Endothelial cell of umbilical vein (primary cell): ENCODE results near the gene IL22. TPM values are rescaled to one million over a fixed set of nuclear protein-coding genes. Genes with fewer than 3 reads are reported as not detected.
A peak's percentile ranks its signal among the peaks of the same experiment; 100 is the strongest.

Source experiments
- BruUV-seq: library from RNA; stranded (reverse); fragments of 400-500 nt; replicated peaks from 2 replicates; lab custom pipeline; 2021; lab: Mats Ljungman, UMichigan
- CTCF ChIA-PET: fragments of 300-600, 350-600 bp; sonication (Branson Sonifier 250); formaldehyde crosslinking; loops from one replicate; lab custom pipeline; 2021; ENCODE audit warnings: antibody characterized with exemption, inconsistent platforms; lab: Charles Lee
- POLR2A ChIA-PET: fragments of 300-600, 350-600 bp; sonication (Branson Sonifier 250); formaldehyde crosslinking; loops from one replicate; lab custom pipeline; 2021; ENCODE audit warnings: antibody characterized with exemption, inconsistent platforms; lab: Charles Lee
- DNase-seq: peaks from one replicate; pipeline ENCODE4 v3.0.0-alpha.2; 2011; ENCODE audit warnings: low read depth, low spot score
- FAIRE-seq: peaks from 2 replicates; lab custom pipeline; 2011; peaks lifted over from hg19 to GRCh38; lab: Jason Lieb, UNC
- H2AFZ ChIP-seq: 2 replicates; pipeline ENCODE4 v1.6.0; 2012; ENCODE audit warnings: low read depth, low read length, control low read depth, inconsistent platforms
- H3K27ac ChIP-seq: 2 replicates; pipeline ENCODE4 v1.5.1; 2011; ENCODE audit warnings: low read depth, mild to moderate bottlenecking, control low read depth, low read length, moderate library complexity; ENCODE audit not compliant: insufficient read depth
- H3K27me3 ChIP-seq, 2 experiments: 2 replicates each; pipeline versions ENCODE4 v1.6.0 to v1.6.1; 2011; ENCODE audit warnings: low read length in 2 of 2, mixed read lengths in 1 of 2; ENCODE audit not compliant: control insufficient read depth in 2 of 2, insufficient read depth in 2 of 2
- H3K36me3 ChIP-seq, 2 experiments: 2 replicates in 1 of 2; 3 replicates in 1 of 2; pipeline ENCODE4 v1.5.1; 2011; ENCODE audit warnings: low read length in 2 of 2, mild to moderate bottlenecking in 1 of 2, moderate library complexity in 1 of 2; ENCODE audit not compliant: control insufficient read depth in 2 of 2, insufficient read depth in 2 of 2; ENCODE audit errors: extremely low read depth in 1 of 2
- H3K4me1 ChIP-seq: 3 replicates; pipeline ENCODE4 v1.5.1; 2011; ENCODE audit warnings: mild to moderate bottlenecking, low read length; ENCODE audit not compliant: control insufficient read depth, insufficient read depth; ENCODE audit errors: extremely low read depth
- H3K4me2 ChIP-seq: 2 replicates; pipeline ENCODE4 v1.6.1; 2011; ENCODE audit warnings: low read length, control low read depth, mixed read lengths; ENCODE audit not compliant: insufficient read depth
- H3K4me3 ChIP-seq, 3 experiments: fragments of 200-600 bp in 1 of 3; sonication (generic), shearing (Covaris generic) in 1 of 3; replicated peaks in 1 of 3; 2 replicates each; pipeline ENCODE4 v1.5.1; 2011 to 2016; ENCODE audit warnings: control low read depth in 3 of 3, low read length in 3 of 3, mild to moderate bottlenecking in 2 of 3, inconsistent platforms in 1 of 3, low read depth in 1 of 3, moderate library complexity in 1 of 3; ENCODE audit not compliant: insufficient read depth in 1 of 3
- H3K79me2 ChIP-seq: 2 replicates; pipeline ENCODE4 v1.6.0; 2012; ENCODE audit warnings: low read length, inconsistent platforms; ENCODE audit not compliant: control insufficient read depth, insufficient read depth
- H3K9ac ChIP-seq: replicated peaks from 2 replicates; pipeline ENCODE3; 2011; ENCODE audit warnings: low read length, control low read depth; ENCODE audit not compliant: insufficient read depth; ENCODE audit errors: extremely low read depth
- H3K9me1 ChIP-seq: replicated peaks from 3 replicates; pipeline ENCODE4 v1.6.0; 2011; ENCODE audit warnings: mild to moderate bottlenecking, low read length; ENCODE audit not compliant: control insufficient read depth, insufficient read depth; ENCODE audit errors: extremely low read depth
- H3K9me3 ChIP-seq: replicated peaks from 2 replicates; pipeline ENCODE4 v1.5.1; 2012; ENCODE audit warnings: low read length, inconsistent platforms; ENCODE audit not compliant: control insufficient read depth, insufficient read depth
- H4K20me1 ChIP-seq: replicated peaks from 2 replicates; pipeline ENCODE3; 2011; ENCODE audit warnings: mild to moderate bottlenecking, low read length; ENCODE audit not compliant: control insufficient read depth, insufficient read depth; ENCODE audit errors: extremely low read depth
- EZH2 ChIP-seq: IDR thresholded peaks from 2 replicates; pipeline ENCODE4 v1.6.1; 2012; ENCODE audit warnings: borderline replicate concordance, low read depth, mild to moderate bottlenecking, moderate library complexity, low read length, inconsistent platforms; ENCODE audit not compliant: severe bottlenecking
- FOS ChIP-seq: IDR thresholded peaks from 2 replicates; pipeline ENCODE4 v1.6.1; 2011; ENCODE audit warnings: mild to moderate bottlenecking, low read length, moderate library complexity, borderline replicate concordance; ENCODE audit not compliant: insufficient read depth
- GATA2 ChIP-seq: IDR thresholded peaks from 2 replicates; pipeline ENCODE4 v1.7.0; 2011; ENCODE audit warnings: low read depth, mild to moderate bottlenecking, moderate library complexity, mixed read lengths, low read length; ENCODE audit not compliant: insufficient read length, insufficient read depth
- JUN ChIP-seq: IDR thresholded peaks from 2 replicates; pipeline ENCODE4 v1.6.1; 2011; ENCODE audit warnings: borderline replicate concordance, low read depth; ENCODE audit not compliant: insufficient read length, insufficient read depth
- MYC ChIP-seq: IDR thresholded peaks from one replicate; pipeline ENCODE4 v1.6.1; 2011; ENCODE audit warnings: mild to moderate bottlenecking, low read depth, low read length
- POLR2AphosphoS5 ChIP-seq: IDR thresholded peaks from 2 replicates; pipeline ENCODE4 v1.6.1; 2012; ENCODE audit warnings: low read depth, mild to moderate bottlenecking, control low read depth, low read length, moderate library complexity; ENCODE audit not compliant: insufficient read depth
- dilution Hi-C: fragments of 300-500 bp; cut with MboI; formaldehyde crosslinking; loops from one replicate; pipeline ENCODE4 v1.15.0; 2019; ENCODE audit warnings: low sequenced_read_pairs; ENCODE audit not compliant: extremely low pct_ligation_motif_present
- intact Hi-C: fragments of 100-400 bp; cut with micrococcal nuclease; formaldehyde crosslinking; loops from one replicate; pipeline ENCODE4 v1.10.0; 2022
- polyA plus RNA-seq, 4 experiments: library from polyadenylated mRNA; depleted of rRNA in 3 of 4; stranded (reverse) in 3 of 4; unstranded in 1 of 4; fragments of >200 nt; gene quantifications; 2 replicates each; pipeline versions ENCODE4 v1.2.1 to v1.2.3, GENCODE V29; 2011 to 2012; ENCODE audit warnings: missing spikeins in 1 of 4
- total RNA-seq: library from RNA; stranded (reverse); gene quantifications from 2 replicates; pipeline ENCODE4 v1.2.3, GENCODE V29; 2021
- TF ChIP-seq, protein P1 (sequence below), 2 donors: IDR thresholded peaks; 1 replicate in 1 of 2; 2 replicates in 1 of 2; pipeline ENCODE4 v1.5.1; 2011; ENCODE audit warnings: low read length in 2 of 2, mild to moderate bottlenecking in 2 of 2, moderate library complexity in 2 of 2, control low read depth in 1 of 2, inconsistent platforms in 1 of 2, low read depth in 1 of 2; ENCODE audit not compliant: insufficient read depth in 1 of 2; ENCODE audit errors: extremely low read depth in 1 of 2
- TF ChIP-seq, protein P2 (sequence below): IDR thresholded peaks from 2 replicates; pipeline ENCODE4 v1.6.1; 2011; ENCODE audit not compliant: insufficient read depth, insufficient read length

IL22 gene
- total and polyA plus RNA-seq, 2 donors (not counting 3 experiments of a cell fraction or from before 2014, with no cell fraction given), result not detected

DNA sequence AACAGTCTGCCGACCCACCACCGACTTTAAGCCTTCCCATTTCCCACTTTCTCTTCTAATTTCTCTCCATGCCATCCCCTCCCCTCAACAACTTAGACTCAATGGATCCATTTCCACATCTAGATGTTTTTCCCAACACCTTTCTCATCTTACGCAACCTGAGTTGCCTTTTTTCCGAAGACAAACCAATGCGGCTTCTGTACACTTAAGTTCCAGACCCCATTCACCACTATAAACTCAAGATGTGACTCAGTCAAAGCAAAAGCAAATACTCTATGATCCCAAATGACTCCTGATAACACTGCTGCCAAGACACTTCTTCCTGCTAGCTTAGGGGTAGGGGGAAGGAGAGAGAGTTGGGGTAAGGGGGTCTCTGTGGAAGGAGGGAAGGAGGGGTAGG, 1.3 kb downstream of the IL22 start:
- intact Hi-C loops (no loop called here), dilution Hi-C loops (no loop called here)
- DNase-seq (no peak), FAIRE-seq (no peak)
- H3K9me3 ChIP-seq, result no peaks in the 10 kb centered on the region
- no peak overlapping the region for H3K9ac ChIP-seq
- H3K27ac ChIP-seq, result no peak overlapping the region
- no peak overlapping the region for H2AFZ ChIP-seq
- no peaks in the 10 kb centered on the region for H3K4me1 ChIP-seq
- H3K27me3 ChIP-seq, result peaks cover 4 to 5% of the 10 kb centered on the region in 2 experiments
- no TSS peak for BruUV-seq
- no peak overlapping the region for H3K4me3 ChIP-seq
- no peaks in the 10 kb centered on the region for H3K9me1 ChIP-seq
- no peaks in the 10 kb centered on the region for H3K36me3 ChIP-seq
- no peak overlapping the region for H3K4me2 ChIP-seq
- H3K79me2 ChIP-seq, result no peaks in the 10 kb centered on the region
- H4K20me1 ChIP-seq, result no peaks in the 10 kb centered on the region
- ChIA-PET POLR2A (no interaction called here), CTCF (no interaction called here)
- no peak for TF ChIP-seq FOS
- no peak for TF ChIP-seq POLR2AphosphoS5
- TF ChIP-seq, protein P1, sequence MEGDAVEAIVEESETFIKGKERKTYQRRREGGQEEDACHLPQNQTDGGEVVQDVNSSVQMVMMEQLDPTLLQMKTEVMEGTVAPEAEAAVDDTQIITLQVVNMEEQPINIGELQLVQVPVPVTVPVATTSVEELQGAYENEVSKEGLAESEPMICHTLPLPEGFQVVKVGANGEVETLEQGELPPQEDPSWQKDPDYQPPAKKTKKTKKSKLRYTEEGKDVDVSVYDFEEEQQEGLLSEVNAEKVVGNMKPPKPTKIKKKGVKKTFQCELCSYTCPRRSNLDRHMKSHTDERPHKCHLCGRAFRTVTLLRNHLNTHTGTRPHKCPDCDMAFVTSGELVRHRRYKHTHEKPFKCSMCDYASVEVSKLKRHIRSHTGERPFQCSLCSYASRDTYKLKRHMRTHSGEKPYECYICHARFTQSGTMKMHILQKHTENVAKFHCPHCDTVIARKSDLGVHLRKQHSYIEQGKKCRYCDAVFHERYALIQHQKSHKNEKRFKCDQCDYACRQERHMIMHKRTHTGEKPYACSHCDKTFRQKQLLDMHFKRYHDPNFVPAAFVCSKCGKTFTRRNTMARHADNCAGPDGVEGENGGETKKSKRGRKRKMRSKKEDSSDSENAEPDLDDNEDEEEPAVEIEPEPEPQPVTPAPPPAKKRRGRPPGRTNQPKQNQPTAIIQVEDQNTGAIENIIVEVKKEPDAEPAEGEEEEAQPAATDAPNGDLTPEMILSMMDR (IDR thresholded peaks at IDR 0.05; ENCODE audit: extremely low read depth in 1 of 2, insufficient read depth in 1 of 2, low read depth in 1 of 2, low read length in 2 of 2), result no peak
- TF ChIP-seq, protein P2, sequence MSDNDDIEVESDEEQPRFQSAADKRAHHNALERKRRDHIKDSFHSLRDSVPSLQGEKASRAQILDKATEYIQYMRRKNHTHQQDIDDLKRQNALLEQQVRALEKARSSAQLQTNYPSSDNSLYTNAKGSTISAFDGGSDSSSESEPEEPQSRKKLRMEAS, result no peak
- no peak for TF ChIP-seq GATA2

DNA sequence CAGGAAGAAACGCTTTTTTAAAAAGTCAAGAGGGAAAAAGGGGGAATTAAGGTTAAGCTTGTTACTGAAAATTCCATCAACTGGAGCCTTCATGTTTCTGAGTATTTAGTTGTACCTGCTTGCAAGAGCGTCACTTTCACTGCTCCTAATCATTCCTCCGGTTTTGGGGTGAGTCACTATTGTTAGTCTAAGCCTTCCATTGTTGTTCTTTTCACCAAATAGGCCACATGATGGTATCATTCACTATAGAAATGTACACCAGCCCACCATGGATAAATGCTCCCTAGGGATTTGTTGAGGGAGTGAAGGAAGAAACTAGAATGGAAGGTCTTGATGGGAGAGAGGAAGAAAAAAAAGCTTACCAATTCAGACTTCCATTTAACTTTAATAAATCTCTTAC, 3.0 kb downstream of the IL22 start:
- TF ChIP-seq JUN (no peak), FOS (peak; percentile 52), EZH2 (no peak), MYC (no peak)
- H3K4me3 ChIP-seq, result no peak overlapping the region
- CTCF ChIA-PET, result no interaction called here

More for the DNA sequence above, 3.0 kb downstream of the IL22 start:
- H3K4me1 ChIP-seq, result no peaks in the 10 kb centered on the region
- peaks cover 5% of the 10 kb centered on the region in 2 experiments for H3K27me3 ChIP-seq
- H2AFZ ChIP-seq, result no peak overlapping the region
- no peaks in the 10 kb centered on the region for H3K9me1 ChIP-seq
- no peak overlapping the region for H3K27ac ChIP-seq
- no peaks in the 10 kb centered on the region for H4K20me1 ChIP-seq
- dilution Hi-C loops (no loop called here), intact Hi-C loops (no loop called here)
- no peaks in the 10 kb centered on the region for H3K79me2 ChIP-seq
- H3K9me3 ChIP-seq, result no peaks in the 10 kb centered on the region
- no peaks in the 10 kb centered on the region for H3K36me3 ChIP-seq
- POLR2A ChIA-PET, result no interaction called here
- BruUV-seq, result no TSS peak
- FAIRE-seq (peak; percentile 31), DNase-seq (peak; percentile 13)
- H3K9ac ChIP-seq, result no peak overlapping the region
- no peak overlapping the region for H3K4me2 ChIP-seq
